HG03196 (cell line): Measurements from ENCODE around the gene PRKAR1A.
A peak's percentile ranks its signal among the peaks of the same experiment; 100 is the strongest.
"Not testable (repeated sequence)": the region's sequence is repeated elsewhere in the genome, so short reads cannot be mapped to it uniquely, and the experiment has no call there.

Experiments
- ATAC-seq: cut with Tn5 transposase; IDR thresholded peaks from one replicate; pipeline ENCODE4 v1.9.1; 2021; ENCODE audit not compliant: unreplicated experiment

The PRKAR1A gene

GRCh38 chr17:68512247-68512959 lies at the start of gene PRKAR1A:
PRKAR1A (plus strand) TSS chr17:68512430; CDS start chr17:68515400, 2,970 bp downstream.
- ATAC-seq: peak; percentile 92

- ATAC-seq: no peak
Measured at GRCh38 chr17:68463211-68464019, 48.8 kb upstream of the PRKAR1A start.

- ATAC-seq: no peak
Measured at GRCh38 chr17:68468334-68468733, 43.9 kb upstream of the PRKAR1A start.

GRCh38 chr17:68468788-68469187 lies 43.4 kb upstream of the PRKAR1A start:
- no peak for ATAC-seq

- ATAC-seq: no peak
Measured at GRCh38 chr17:68470961-68471360, 41.3 kb upstream of the PRKAR1A start.

GRCh38 chr17:68480885-68481284 lies 31.3 kb upstream of the PRKAR1A start:
- ATAC-seq: no peak

GRCh38 chr17:68482576-68483041 lies 29.6 kb upstream of the PRKAR1A start:
- no peak for ATAC-seq

GRCh38 chr17:68484458-68484857 lies 27.8 kb upstream of the PRKAR1A start:
- no peak for ATAC-seq

- ATAC-seq: no peak
Measured at GRCh38 chr17:68489919-68490318, 22.3 kb upstream of the PRKAR1A start.

GRCh38 chr17:68491381-68492231 lies 20.6 kb upstream of the PRKAR1A start:
- ATAC-seq: no peak

- not testable (repeated sequence) for ATAC-seq
Measured at GRCh38 chr17:68492394-68493054, 19.7 kb upstream of the PRKAR1A start.

- ATAC-seq: no peak
Measured at GRCh38 chr17:68495081-68495480, 17.1 kb upstream of the PRKAR1A start.

GRCh38 chr17:68497885-68498319 lies 14.3 kb upstream of the PRKAR1A start:
- peak; percentile 91 for ATAC-seq

GRCh38 chr17:68498479-68499326 lies 13.5 kb upstream of the PRKAR1A start:
- peak; percentile 25 for ATAC-seq

- no peak for ATAC-seq
Measured at GRCh38 chr17:68499587-68499986, 12.6 kb upstream of the PRKAR1A start.

- no peak for ATAC-seq
Measured at GRCh38 chr17:68501074-68501473, 11.2 kb upstream of the PRKAR1A start.

GRCh38 chr17:68505951-68506350 lies 6.3 kb upstream of the PRKAR1A start:
- ATAC-seq: no peak

- ATAC-seq: no peak
Measured at GRCh38 chr17:68507576-68507975, 4.7 kb upstream of the PRKAR1A start.

GRCh38 chr17:68509141-68510057 lies 2.8 kb upstream of the PRKAR1A start:
- ATAC-seq: no peak
